ENCODE measurements around the gene HAL.

GRCh38 chr12:96044017-96044942, 48.1 kb upstream of the HAL start:
- TF ChIP-seq SMARCE1 (IDR thresholded peaks at IDR 0.05; ENCODE audit: borderline replicate concordance): no peak
- TF ChIP-seq EZH2 (conservative IDR thresholded peaks at IDR 0.05; ENCODE audit: low read depth, low read length): no peak
- no peak for TF ChIP-seq YY1 (IDR thresholded peaks at IDR 0.05; ENCODE audit: insufficient read depth, insufficient replicate concordance, low read depth, low read length)
- no peak for TF ChIP-seq ZFP37 (CRISPR knock-in tag; IDR thresholded peaks at IDR 0.05; ENCODE audit: borderline replicate concordance)
- no peak for TF ChIP-seq CHD2 (IDR thresholded peaks at IDR 0.05; ENCODE audit: low read depth, low read length)
- TF ChIP-seq SMAD3 (CRISPR knock-in tag; IDR thresholded peaks at IDR 0.05): no peak
- TF ChIP-seq PHF21A (CRISPR knock-in tag; IDR thresholded peaks at IDR 0.05): no peak
- no peak for TF ChIP-seq SP1 (IDR thresholded peaks at IDR 0.05)
- no peak for TF ChIP-seq SP1 (CRISPR knock-in tag; IDR thresholded peaks at IDR 0.05)
- TF ChIP-seq ZNF674 (CRISPR knock-in tag; IDR thresholded peaks at IDR 0.05; ENCODE audit: low read depth): no peak
- no peak for TF ChIP-seq POLR2A (IDR thresholded peaks at IDR 0.05; ENCODE audit: insufficient read depth in 1 of 2, low read depth in 2 of 2, low read length in 2 of 2)
- TF ChIP-seq ZNF766 (CRISPR knock-in tag; IDR thresholded peaks at IDR 0.05; ENCODE audit: borderline replicate concordance): no peak
- TF ChIP-seq RFX3 (CRISPR knock-in tag; IDR thresholded peaks at IDR 0.05): no peak
